ENCODE data around the gene RAB11FIP3. TPM values are rescaled to one million over a fixed set of nuclear protein-coding genes. Genes with fewer than 3 reads are reported as not detected.

Gene RAB11FIP3
- total and polyA plus RNA-seq, 10 of the 15 experiments (the other 5 are each of a cell fraction or from before 2014, with no cell fraction given), result 1.2 to 27.3 (median 7.7) TPM

DNA sequence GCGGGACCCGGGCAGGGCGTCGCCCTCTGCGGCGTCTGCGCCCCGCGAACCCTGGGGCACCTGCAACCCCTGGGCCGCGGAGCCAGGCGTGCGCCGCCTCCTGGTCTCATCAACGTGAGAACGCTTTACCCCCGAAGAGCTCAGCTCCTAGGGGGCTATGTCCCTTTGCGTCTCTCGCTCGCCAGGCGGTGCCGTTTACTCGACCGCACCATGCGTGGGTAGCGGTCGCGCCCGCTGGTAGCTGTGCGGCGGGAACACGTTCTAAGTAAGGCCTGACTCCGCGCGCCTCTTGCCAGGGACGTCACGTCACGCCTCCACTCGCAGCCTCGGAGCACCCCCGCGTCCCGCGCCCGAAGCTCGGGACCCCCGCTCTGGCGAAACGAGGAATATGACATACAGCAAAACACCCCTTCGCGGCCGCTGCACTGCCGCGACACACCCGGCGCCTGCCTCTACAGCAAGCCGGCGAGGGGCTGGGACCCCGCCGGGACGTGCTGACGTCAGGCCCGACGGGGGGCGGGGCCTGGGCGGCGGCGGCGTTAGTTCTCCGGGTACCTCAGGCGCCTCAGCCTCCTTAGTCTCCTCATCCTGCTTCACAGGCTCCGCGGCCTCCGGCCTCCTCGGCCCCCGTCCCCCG, at the start of gene RAB11FIP3 (continued):
- TF ChIP-seq, protein P1, sequence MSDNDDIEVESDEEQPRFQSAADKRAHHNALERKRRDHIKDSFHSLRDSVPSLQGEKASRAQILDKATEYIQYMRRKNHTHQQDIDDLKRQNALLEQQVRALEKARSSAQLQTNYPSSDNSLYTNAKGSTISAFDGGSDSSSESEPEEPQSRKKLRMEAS (IDR thresholded peaks at IDR 0.05; ENCODE audit: low read depth, low read length), result 0 out of 2 replicates have a peak, but pooled peaks have one; percentile 44
- TF ChIP-seq STAT1 (conservative IDR thresholded peaks at IDR 0.05), result no peak

DNA sequence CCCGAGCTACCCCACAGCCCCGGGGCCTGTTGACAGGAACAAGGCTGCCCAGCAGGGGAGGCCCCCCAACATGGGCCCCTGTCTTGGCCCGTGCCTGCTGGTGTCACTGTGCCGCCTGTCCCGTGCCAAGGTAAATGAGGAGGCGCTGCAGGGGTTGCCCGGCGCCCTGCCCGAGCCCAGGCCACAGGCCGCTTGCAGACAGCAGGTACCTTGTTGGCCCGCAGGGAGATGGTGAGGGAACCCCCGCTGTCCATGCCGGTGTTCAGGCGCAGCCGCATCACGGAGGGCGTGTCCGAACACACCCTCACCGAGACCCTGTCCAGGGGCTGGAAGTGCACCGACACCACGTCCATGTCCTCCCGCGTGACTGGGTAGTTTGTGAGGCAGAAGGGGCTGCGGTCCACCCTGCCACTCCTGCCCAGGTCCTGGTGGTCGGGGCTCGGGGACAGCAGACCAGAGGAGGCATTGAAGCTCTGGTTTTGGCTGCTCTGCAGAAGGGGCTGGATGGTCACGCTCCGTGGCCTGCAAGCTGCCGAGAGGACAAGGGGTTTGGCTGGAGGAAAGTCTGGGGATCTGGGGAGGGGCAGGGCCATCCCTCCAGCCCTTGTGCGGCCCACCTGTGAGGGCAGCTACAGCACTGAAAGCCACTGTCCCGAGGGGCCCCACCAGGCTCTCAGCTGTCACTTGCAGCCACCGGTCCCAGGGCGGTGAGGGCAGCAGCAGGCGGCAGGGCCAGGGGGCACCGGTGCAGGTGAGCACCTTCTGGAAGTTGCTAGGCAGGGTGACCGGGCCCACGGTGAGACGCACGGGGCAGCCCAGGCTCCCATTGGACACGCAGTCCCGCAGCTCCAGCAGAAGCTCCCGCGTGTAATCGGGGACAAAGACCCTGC, 49.3 kb upstream of the RAB11FIP3 start:
- Histone ChIP-seq H3K4me3 (no peak overlapping the region), H3K36me3 (ENCODE audit: control insufficient read depth in 2 of 2, insufficient read depth in 2 of 2, low read length in 1 of 2) (peaks cover 0 to 9% of the 10 kb centered on the region in 2 experiments; a peak in 3 of 4 replicates), H3K9ac (ENCODE audit: control insufficient read depth, insufficient read depth, low read length) (no peak overlapping the region), H2AFZ (ENCODE audit: control insufficient read depth, low read depth, low read length) (no peak overlapping the region), H3K4me1 (ENCODE audit: control insufficient read depth, insufficient read depth, low read length) (no peaks in the 10 kb centered on the region), H3K9me3 (replicated peaks; ENCODE audit: control insufficient read depth, insufficient read depth, low read length) (no peaks in the 10 kb centered on the region), H3K79me2 (ENCODE audit: control insufficient read depth, insufficient read depth, low read length) (peaks cover 8% of the 10 kb centered on the region), H3K27ac (ENCODE audit: control insufficient read depth, insufficient read depth) (no peak overlapping the region), H3K27me3 (replicated peaks in 1 of 2; ENCODE audit: control insufficient read depth in 2 of 2, insufficient read depth in 2 of 2, low read length in 1 of 2) (no peaks in the 10 kb centered on the region), H4K20me1 (ENCODE audit: control insufficient read depth, insufficient read depth) (no peaks in the 10 kb centered on the region), H3K4me2 (ENCODE audit: control insufficient read depth, insufficient read depth) (no peak overlapping the region)
- TF ChIP-seq POLR2A (IDR thresholded peaks at IDR 0.05; ENCODE audit: low read depth, low read length) (peak; percentile 46; the same call in 1 of the 2 replicates), NFYA (IDR thresholded peaks at IDR 0.05; ENCODE audit: borderline replicate concordance, low read depth, low read length) (no peak)
- ChIA-PET RAD21 (ENCODE audit: unreplicated experiment) (no interaction called here), POLR2A (no interaction called here), CTCF (interaction anchor here (0.6 to 0.7 kb wide), 2 partner anchors 134 to 292 kb away, joined by 3 read pairs; partner anchors contain the start of gene RHOT2), SMC1A (ENCODE audit: uncharacterized antibody, unreplicated experiment) (no interaction called here)
- ATAC-seq (no peak), DNase-seq (ENCODE audit: low read depth, low spot score) (no peak), FAIRE-seq (no peak)
- intact Hi-C loops (cut with micrococcal nuclease; ENCODE audit: unreplicated experiment), result no loop called here
- WGBS (ENCODE audit: insufficient coverage, insufficient replicate concordance, low lambda C conversion rate, missing lambda C conversion rate), result 93% methylated on average over 44 of the region's 44 CpGs
- BruUV-seq (replicated peaks), result no TSS peak
- in situ Hi-C loops (cut with MboI), result no loop called here
